Measurements from ENCODE around the gene ST6GALNAC3. TPM values are rescaled to one million over a fixed set of nuclear protein-coding genes. Genes with fewer than 3 reads are reported as not detected.

The ST6GALNAC3 gene
- total and polyA plus RNA-seq, 2 donors from 2014 or later, result 8.8 to 15.8 TPM

GRCh38 chr1:76066394-76066793 lies 8.2 kb upstream of the ST6GALNAC3 start:
- H3K27me3 ChIP-seq (ENCODE audit: control insufficient read depth, insufficient read depth, low read length), result no peaks in the 10 kb centered on the region
- DNase-seq (no peak), FAIRE-seq (no peak)
- no peaks in the 10 kb centered on the region for H3K4me1 ChIP-seq (ENCODE audit: control insufficient read depth in 2 of 3, insufficient read depth in 2 of 3, low read depth in 1 of 3, low read length in 3 of 3)
- H3K9me3 ChIP-seq (ENCODE audit: control insufficient read depth in 2 of 3, insufficient read depth in 1 of 3, low read length in 3 of 3), result no peaks in the 10 kb centered on the region
- no peak overlapping the region for H3K4me3 ChIP-seq (ENCODE audit: low read length in 3 of 3)
- intact Hi-C loops (cut with DNase I), result no loop called here
- TF ChIP-seq CTCF (IDR thresholded peaks at IDR 0.05; ENCODE audit: borderline replicate concordance, extremely low read depth, insufficient read depth), result no peak
- no peaks in the 10 kb centered on the region for H3K36me3 ChIP-seq (ENCODE audit: control insufficient read depth in 2 of 3, insufficient read depth in 3 of 3, low read length in 3 of 3)
- no peak overlapping the region for H3K9ac ChIP-seq (ENCODE audit: low read length in 3 of 3)
- H3K27ac ChIP-seq (ENCODE audit: low read depth in 2 of 2, low read length in 2 of 2), result no peak overlapping the region

GRCh38 chr1:76068542-76068941 lies 6.0 kb upstream of the ST6GALNAC3 start:
- Histone ChIP-seq H3K36me3 (ENCODE audit: control insufficient read depth in 2 of 3, insufficient read depth in 3 of 3, low read length in 3 of 3) (no peaks in the 10 kb centered on the region), H3K27me3 (ENCODE audit: control insufficient read depth, insufficient read depth, low read length) (no peaks in the 10 kb centered on the region), H3K9me3 (ENCODE audit: control insufficient read depth in 2 of 3, insufficient read depth in 1 of 3, low read length in 3 of 3) (no peaks in the 10 kb centered on the region), H3K27ac (ENCODE audit: low read depth in 2 of 2, low read length in 2 of 2) (no peak overlapping the region), H3K9ac (ENCODE audit: low read length in 3 of 3) (no peak overlapping the region), H3K4me1 (ENCODE audit: control insufficient read depth in 2 of 3, insufficient read depth in 2 of 3, low read depth in 1 of 3, low read length in 3 of 3) (no peaks in the 10 kb centered on the region), H3K4me3 (ENCODE audit: low read length in 3 of 3) (no peak overlapping the region)
- intact Hi-C loops (cut with DNase I), result no loop called here
- FAIRE-seq (no peak), DNase-seq (peak in 1 of 5 donors; percentile 40)
- TF ChIP-seq CTCF (IDR thresholded peaks at IDR 0.05; ENCODE audit: borderline replicate concordance, extremely low read depth, insufficient read depth), result no peak

GRCh38 chr1:76068953-76069561 lies 5.5 kb upstream of the ST6GALNAC3 start:
- DNase-seq (peak in 1 of 5 donors; percentile 57), FAIRE-seq (no peak)
- Histone ChIP-seq H3K27ac (ENCODE audit: low read depth in 2 of 2, low read length in 2 of 2) (no peak overlapping the region), H3K4me1 (ENCODE audit: control insufficient read depth in 2 of 3, insufficient read depth in 2 of 3, low read depth in 1 of 3, low read length in 3 of 3) (peaks cover 0 to 2% (median 0%) of the 10 kb centered on the region in 3 donors), H3K4me3 (ENCODE audit: low read length in 3 of 3) (no peak overlapping the region), H3K9me3 (ENCODE audit: control insufficient read depth in 2 of 3, insufficient read depth in 1 of 3, low read length in 3 of 3) (no peaks in the 10 kb centered on the region), H3K36me3 (ENCODE audit: control insufficient read depth in 2 of 3, insufficient read depth in 3 of 3, low read length in 3 of 3) (no peaks in the 10 kb centered on the region), H3K27me3 (ENCODE audit: control insufficient read depth, insufficient read depth, low read length) (no peaks in the 10 kb centered on the region), H3K9ac (ENCODE audit: low read length in 3 of 3) (no peak overlapping the region)
- intact Hi-C loops (cut with DNase I), result no loop called here
- no peak for TF ChIP-seq CTCF (IDR thresholded peaks at IDR 0.05; ENCODE audit: borderline replicate concordance, extremely low read depth, insufficient read depth)

GRCh38 chr1:76070538-76070937 lies 4.0 kb upstream of the ST6GALNAC3 start:
- no peak for FAIRE-seq
- no peaks in the 10 kb centered on the region for H3K36me3 ChIP-seq (ENCODE audit: control insufficient read depth in 2 of 3, insufficient read depth in 3 of 3, low read length in 3 of 3)
- no peaks in the 10 kb centered on the region for H3K9me3 ChIP-seq (ENCODE audit: control insufficient read depth in 2 of 3, insufficient read depth in 1 of 3, low read length in 3 of 3)
- H3K4me3 ChIP-seq (ENCODE audit: low read length in 3 of 3), result no peak overlapping the region
- TF ChIP-seq CTCF (IDR thresholded peaks at IDR 0.05; ENCODE audit: borderline replicate concordance, extremely low read depth, insufficient read depth), result no peak
- H3K9ac ChIP-seq (ENCODE audit: low read length in 3 of 3), result no peak overlapping the region
- intact Hi-C loops (cut with DNase I), result no loop called here
- no peaks in the 10 kb centered on the region for H3K27me3 ChIP-seq (ENCODE audit: control insufficient read depth, insufficient read depth, low read length)
- peaks cover 0 to 8% (median 0%) of the 10 kb centered on the region in 3 donors for H3K4me1 ChIP-seq (ENCODE audit: control insufficient read depth in 2 of 3, insufficient read depth in 2 of 3, low read depth in 1 of 3, low read length in 3 of 3)
- DNase-seq, result no peak
- no peak overlapping the region for H3K27ac ChIP-seq (ENCODE audit: low read depth in 2 of 2, low read length in 2 of 2)

All from kidney (tissue), 14 donors.